Globus pallidus (tissue), 1 donor: Measurements from ENCODE around the gene HERC2.
"Not testable (repeated sequence)": the region's sequence is repeated elsewhere in the genome, so short reads cannot be mapped to it uniquely, and the experiment has no call there.

ENCODE experiments used
- DNase-seq: peaks from one replicate; pipeline ENCODE4 v3.0.0-alpha.2; 2015; ENCODE audit warnings: low spot score

HERC2 gene

DNA sequence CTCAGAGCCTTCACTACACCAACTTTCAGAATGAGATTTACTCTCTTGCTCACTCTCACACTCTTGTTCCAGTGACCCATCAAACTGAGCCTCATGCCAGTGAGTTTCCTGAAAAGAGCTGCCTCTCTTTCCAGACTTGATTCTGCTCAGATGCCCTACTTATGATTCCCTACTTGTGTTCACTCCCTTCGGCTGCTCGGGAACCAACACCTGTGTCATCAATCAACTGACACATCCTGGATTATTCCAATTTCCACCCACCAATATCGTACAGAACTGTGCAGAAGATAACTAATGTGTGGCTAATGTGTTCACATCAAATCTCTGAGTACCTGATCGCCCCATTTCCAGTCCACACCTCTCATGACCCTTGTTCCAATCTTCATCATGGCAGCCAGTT lies 100.3 kb downstream of the HERC2 start:
- DNase-seq = not testable (repeated sequence)

DNA sequence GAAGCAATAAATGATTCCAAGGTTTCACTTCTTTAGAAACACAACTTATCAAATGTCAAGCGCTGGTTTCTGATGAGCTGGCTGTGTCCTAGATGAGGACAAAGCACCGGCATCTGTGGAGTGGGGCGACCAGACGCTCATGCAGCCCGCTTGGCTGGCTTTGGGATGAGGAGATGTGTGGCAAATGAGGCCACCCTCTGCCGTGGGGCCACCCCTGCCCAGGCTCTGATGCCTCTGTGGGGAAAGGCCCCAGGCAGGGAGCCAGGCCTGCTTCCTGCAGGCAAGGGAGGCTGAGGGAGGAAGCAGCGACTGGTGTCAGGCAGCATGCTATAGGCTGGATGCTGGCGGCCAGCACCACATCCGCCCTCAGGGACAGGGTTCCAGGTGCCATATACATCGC lies 102.9 kb downstream of the HERC2 start:
- DNase-seq = no peak

- DNase-seq = not testable (repeated sequence)
Observed at GRCh38 chr15:28216946-28217546, 104.9 kb downstream of the HERC2 start.

- DNase-seq = not testable (repeated sequence)
Observed at GRCh38 chr15:28215521-28215920, 106.5 kb downstream of the HERC2 start.

GRCh38 chr15:28214006-28214790 lies 107.8 kb downstream of the HERC2 start:
- not testable (repeated sequence) for DNase-seq

- not testable (repeated sequence) for DNase-seq
Observed at GRCh38 chr15:28213393-28213792, 108.6 kb downstream of the HERC2 start.

- peak; percentile 50 for DNase-seq
Observed at GRCh38 chr15:28208583-28208982, 113.4 kb downstream of the HERC2 start.

DNA sequence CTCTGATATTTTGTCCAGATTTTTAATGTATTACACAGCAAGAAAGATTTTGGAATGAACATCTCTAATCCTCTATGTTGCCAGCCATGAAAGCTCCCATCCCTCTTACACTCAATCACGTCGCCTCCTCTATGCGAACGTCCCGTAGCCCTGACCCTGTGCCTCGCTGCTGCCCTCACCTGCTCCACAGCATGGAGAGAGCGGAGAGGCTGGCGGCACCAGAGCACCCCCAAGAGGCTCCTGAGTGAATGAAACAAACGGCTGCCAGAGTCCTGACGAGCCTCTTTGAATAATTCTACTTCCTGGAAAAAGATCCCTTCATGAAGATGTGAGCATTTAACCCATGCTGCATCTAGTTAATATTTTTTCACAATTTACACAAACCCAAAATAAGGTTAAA lies 116.3 kb downstream of the HERC2 start:
- DNase-seq = not testable (repeated sequence)

- DNase-seq = not testable (repeated sequence)
Observed at GRCh38 chr15:28203055-28203828, 118.7 kb downstream of the HERC2 start.

GRCh38 chr15:28202124-28202523 lies 119.9 kb downstream of the HERC2 start:
- not testable (repeated sequence) for DNase-seq

DNA sequence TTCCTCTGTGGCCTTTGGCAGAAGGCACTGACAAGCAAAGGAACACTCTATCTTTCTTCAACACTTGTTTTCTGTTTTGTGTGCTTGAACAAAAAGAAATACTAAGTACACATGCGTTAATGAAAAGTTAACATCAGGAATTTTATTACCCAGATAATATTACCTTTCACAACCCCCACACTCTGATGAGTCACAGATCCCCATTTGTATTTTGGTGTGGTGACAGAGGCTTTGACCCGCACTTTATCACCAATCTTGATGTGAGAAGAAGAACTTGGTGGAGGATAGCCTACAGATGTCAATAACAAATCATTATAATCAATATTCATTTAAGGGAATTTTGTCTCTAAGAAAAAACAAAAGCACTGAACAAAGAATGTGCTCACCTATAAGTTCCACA lies 123.8 kb downstream of the HERC2 start:
- not testable (repeated sequence) for DNase-seq

DNA sequence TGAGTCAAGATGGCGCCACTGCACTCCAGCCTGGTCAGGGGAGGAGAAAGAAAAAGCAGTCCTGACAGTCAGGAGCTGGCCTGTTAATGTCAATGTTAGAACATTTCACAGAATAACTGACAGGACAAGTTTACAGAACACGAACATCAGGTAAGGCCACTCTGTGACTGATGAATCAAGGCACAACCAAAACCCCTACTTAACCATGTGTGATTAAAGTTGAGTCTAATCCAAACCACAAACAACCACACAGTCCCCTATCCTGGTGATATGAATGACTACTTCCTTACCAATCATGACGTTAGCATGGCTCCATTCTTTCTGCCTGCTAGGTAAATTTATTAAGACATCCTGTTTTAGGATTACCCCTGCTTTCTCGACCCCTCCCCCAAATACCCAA lies 124.3 kb downstream of the HERC2 start:
- not testable (repeated sequence) for DNase-seq

DNA sequence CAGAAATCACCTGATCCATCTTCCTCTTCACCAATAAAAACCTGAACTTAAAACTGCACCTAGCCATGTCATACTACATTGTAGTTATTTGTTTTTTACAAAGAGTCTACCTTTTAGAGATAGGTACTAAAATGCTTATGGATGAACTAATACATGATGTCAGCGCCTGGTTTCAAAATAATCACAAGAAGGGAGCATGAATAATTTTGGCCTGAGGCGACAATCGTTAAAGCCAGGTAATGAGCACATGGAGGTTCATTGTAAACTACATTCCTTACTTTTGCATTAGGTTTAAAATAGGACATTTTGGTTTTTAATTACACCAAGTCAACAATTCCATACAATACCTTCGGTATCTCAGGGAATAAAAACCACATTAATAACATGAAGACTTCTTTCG lies 125.4 kb downstream of the HERC2 start:
- not testable (repeated sequence) for DNase-seq

GRCh38 chr15:28192772-28193171 lies 129.2 kb downstream of the HERC2 start:
- no peak for DNase-seq

DNA sequence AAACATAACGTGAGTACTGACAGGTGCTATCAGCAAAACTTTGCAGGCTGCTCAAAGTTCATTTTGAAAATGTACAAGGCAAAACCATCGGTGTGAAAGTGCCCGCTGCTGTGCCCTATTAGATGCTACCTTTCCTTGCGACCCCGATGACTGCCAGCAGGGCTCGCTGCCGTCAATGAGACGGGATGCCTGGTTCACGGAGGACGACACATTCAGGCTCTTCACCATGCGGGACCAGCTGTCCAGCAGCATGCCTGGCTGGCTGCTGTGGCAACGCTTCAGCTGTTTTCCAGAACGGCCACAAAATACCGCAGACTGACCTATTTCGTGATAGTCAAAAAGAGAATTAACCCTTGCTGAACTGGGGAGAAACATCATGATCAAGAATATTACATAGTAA lies 130.1 kb downstream of the HERC2 start:
- peak; percentile 69 for DNase-seq

GRCh38 chr15:28190391-28191174 lies 131.4 kb downstream of the HERC2 start:
- no peak for DNase-seq

- no peak for DNase-seq
Observed at GRCh38 chr15:28185148-28185895, 136.7 kb downstream of the HERC2 start.

- no peak for DNase-seq
Observed at GRCh38 chr15:28184166-28184565, 137.8 kb downstream of the HERC2 start.

GRCh38 chr15:28182731-28183130 lies 139.2 kb downstream of the HERC2 start:
- DNase-seq = no peak

- DNase-seq = no peak
Observed at GRCh38 chr15:28182216-28182615, 139.8 kb downstream of the HERC2 start.

DNA sequence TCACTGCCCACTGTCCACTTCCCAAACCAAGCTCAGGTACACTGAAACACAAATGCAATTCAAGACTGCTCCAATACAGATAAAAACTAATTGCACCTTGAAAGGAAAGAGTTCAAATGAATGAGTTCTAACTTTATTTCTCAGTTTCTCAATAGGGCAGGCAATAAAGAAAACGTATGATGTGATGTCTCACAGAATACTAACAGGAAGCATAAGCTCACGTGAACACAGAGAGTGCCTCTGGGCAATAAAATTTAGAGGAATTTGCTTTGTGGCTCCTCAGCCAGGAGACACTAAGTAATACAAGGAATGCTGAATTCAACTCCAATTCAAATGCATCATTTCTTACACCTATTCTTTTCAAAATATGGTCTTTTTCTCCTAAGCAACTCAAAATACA lies 140.6 kb downstream of the HERC2 start:
- DNase-seq = no peak
